ENCODE results near the gene TNNC2.
"Not testable (repeated sequence)": the region's sequence is repeated elsewhere in the genome, so short reads cannot be mapped to it uniquely, and the experiment has no call there.

TNNC2 gene

GRCh38 chr20:45827030-45827652, at the start of gene TNNC2:
TSS of gene TNNC2 (minus strand) at chr20:45827312. CDS start at chr20:45827248, 64 bp downstream.
- no peak for DNase-seq (ENCODE audit: low read depth)

- no peak for DNase-seq (ENCODE audit: low read depth)
These were observed 47.5 kb upstream of the TNNC2 start for GRCh38 chr20:45874576-45874975.

GRCh38 chr20:45874104-45874481, 47.0 kb upstream of the TNNC2 start:
- not testable (repeated sequence) for DNase-seq (ENCODE audit: low read depth)

GRCh38 chr20:45873409-45874103, 46.4 kb upstream of the TNNC2 start:
- peak; percentile 18 for DNase-seq (ENCODE audit: low read depth)

- no peak for DNase-seq (ENCODE audit: low read depth)
These were observed 45.5 kb upstream of the TNNC2 start for GRCh38 chr20:45872626-45873025.

- peak; percentile 83 for DNase-seq (ENCODE audit: low read depth)
These were observed 40.7 kb upstream of the TNNC2 start for GRCh38 chr20:45867819-45868176.

- no peak for DNase-seq (ENCODE audit: low read depth)
These were observed 40.2 kb upstream of the TNNC2 start for GRCh38 chr20:45867136-45867818.

- no peak for DNase-seq (ENCODE audit: low read depth)
These were observed 39.3 kb upstream of the TNNC2 start for GRCh38 chr20:45866454-45866853.

- no peak for DNase-seq (ENCODE audit: low read depth)
These were observed 36.7 kb upstream of the TNNC2 start for GRCh38 chr20:45863543-45864470.

- DNase-seq (ENCODE audit: low read depth) = peak; percentile 11
These were observed 34.3 kb upstream of the TNNC2 start for GRCh38 chr20:45861221-45862075.

- no peak for DNase-seq (ENCODE audit: low read depth)
These were observed 33.6 kb upstream of the TNNC2 start for GRCh38 chr20:45860560-45861220.

- DNase-seq (ENCODE audit: low read depth) = no peak
These were observed 32.8 kb upstream of the TNNC2 start for GRCh38 chr20:45859916-45860315.

- no peak for DNase-seq (ENCODE audit: low read depth)
These were observed 30.7 kb upstream of the TNNC2 start for GRCh38 chr20:45857882-45858216.

GRCh38 chr20:45857114-45857881, 30.2 kb upstream of the TNNC2 start, which contains the start of the genes ACOT8 and ZSWIM3:
TSS of gene ACOT8 (minus strand) at chr20:45857392. CDS start at chr20:45857315, 77 bp downstream.
TSS of gene ZSWIM3 (plus strand) at chr20:45857614. CDS start at chr20:45857826, 212 bp downstream.
- DNase-seq (ENCODE audit: low read depth) = peak; percentile 100

GRCh38 chr20:45853484-45853883, 26.4 kb upstream of the TNNC2 start:
- no peak for DNase-seq (ENCODE audit: low read depth)

GRCh38 chr20:45852326-45852725, 25.2 kb upstream of the TNNC2 start:
- no peak for DNase-seq (ENCODE audit: low read depth)

- no peak for DNase-seq (ENCODE audit: low read depth)
These were observed 24.4 kb upstream of the TNNC2 start for GRCh38 chr20:45851501-45851900.

GRCh38 chr20:45850926-45851325, 23.8 kb upstream of the TNNC2 start:
- DNase-seq (ENCODE audit: low read depth) = no peak

GRCh38 chr20:45850238-45850637, 23.1 kb upstream of the TNNC2 start:
- DNase-seq (ENCODE audit: low read depth) = no peak

Data from EH (cell line).